ENCODE results near the gene RAB12. TPM values are rescaled to one million over a fixed set of nuclear protein-coding genes. Genes with fewer than 3 reads are reported as not detected.

Gene RAB12
- total and polyA plus RNA-seq, 2 of the 8 experiments (the other 6 are each of a cell fraction or from before 2014, with no cell fraction given): 19.7 to 45.9 TPM

DNA sequence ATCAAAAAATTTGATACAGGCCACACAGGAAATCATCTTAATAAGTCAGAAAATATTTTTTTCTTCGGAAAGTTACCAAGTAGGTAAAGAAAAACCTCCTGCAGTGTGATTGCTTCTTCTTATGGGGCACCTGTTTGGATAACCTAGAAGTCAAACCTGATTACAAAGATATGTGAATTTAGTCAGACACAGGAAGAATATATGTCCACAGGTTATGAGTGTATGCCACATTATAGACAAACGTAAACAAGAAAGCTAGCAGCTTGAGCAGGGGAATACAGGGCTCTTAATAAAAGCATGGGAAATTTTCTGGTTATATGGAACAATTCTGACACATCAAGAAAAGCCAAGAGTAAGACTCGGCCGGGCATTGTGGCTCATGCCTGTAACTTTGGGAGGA lies 60.3 kb downstream of the RAB12 start:
- Histone ChIP-seq H2BK5ac (ENCODE audit: low read depth, low read length) (no peak overlapping the region), H2AFZ (ENCODE audit: low read length) (no peak overlapping the region), H3K14ac (ENCODE audit: insufficient read length) (no peak overlapping the region), H3K4me1 (replicated peaks in 1 of 4; ENCODE audit: control insufficient read depth in 3 of 4, insufficient read depth in 4 of 4, low read length in 3 of 4) (no peaks in the 10 kb centered on the region; a peak in 1 of 7 replicates), H3K79me2 (ENCODE audit: control insufficient read depth in 1 of 2, insufficient read depth in 2 of 2, low read length in 2 of 2) (no peaks in the 10 kb centered on the region), H3K27ac (ENCODE audit: low read depth, low read length) (no peak overlapping the region), H4K8ac (ENCODE audit: extremely low read depth, insufficient read depth, low read length) (no peak overlapping the region), H3K4me2 (ENCODE audit: insufficient read depth in 1 of 2, low read depth in 2 of 2, low read length in 2 of 2) (no peak overlapping the region), H3K56ac (replicated peaks; ENCODE audit: insufficient read length, low read depth, low read length) (no peak overlapping the region), H3K36me3 (ENCODE audit: control insufficient read depth in 2 of 4, insufficient read depth in 4 of 4, low read length in 3 of 4) (no peaks in the 10 kb centered on the region), H4K91ac (replicated peaks; ENCODE audit: insufficient read length, low read length) (no peak overlapping the region), H2BK120ac (replicated peaks; ENCODE audit: low read depth, low read length) (no peak overlapping the region), H2BK15ac (ENCODE audit: low read length) (no peak overlapping the region), H3K18ac (ENCODE audit: extremely low read depth, low read length) (no peak overlapping the region), H3K79me1 (ENCODE audit: low read depth, low read length) (no peaks in the 10 kb centered on the region), H3K9ac (replicated peaks in 1 of 4; ENCODE audit: extremely low read depth in 1 of 4, low read depth in 3 of 4, low read length in 3 of 4) (no peak overlapping the region), H4K5ac (ENCODE audit: insufficient read length, low read depth, low read length) (no peak overlapping the region), H3K4me3 (ENCODE audit: extremely low read depth in 1 of 4, insufficient read depth in 2 of 4, low read depth in 3 of 4, low read length in 4 of 4) (no peak overlapping the region), H2BK20ac (ENCODE audit: low read length) (no peak overlapping the region), H3K23me2 (ENCODE audit: low read depth, low read length) (no peaks in the 10 kb centered on the region), H3K27me3 (replicated peaks in 1 of 4; ENCODE audit: control insufficient read depth in 3 of 4, extremely low read depth in 1 of 4, insufficient read depth in 3 of 4, low read length in 3 of 4) (no peaks in the 10 kb centered on the region), H3K9me3 (ENCODE audit: insufficient read depth in 2 of 2, low read depth in 1 of 2, low read length in 1 of 2) (no peaks in the 10 kb centered on the region), H2AK5ac (ENCODE audit: low read depth, low read length) (no peak overlapping the region; the same call in 1 of the 2 replicates), H4K20me1 (replicated peaks in 1 of 2; ENCODE audit: control insufficient read depth in 1 of 2, insufficient read depth in 2 of 2, low read length in 2 of 2) (no peaks in the 10 kb centered on the region), H3K23ac (ENCODE audit: insufficient read length) (no peak overlapping the region), H3K4ac (replicated peaks; ENCODE audit: insufficient read length, low read depth, low read length) (no peak overlapping the region), H2BK12ac (ENCODE audit: low read depth, low read length) (no peak overlapping the region)
- WGBS, 2 experiments (ENCODE audit: extremely low coverage in 1 of 2, insufficient coverage in 1 of 2, insufficient read length in 1 of 2, insufficient replicate concordance in 2 of 2, low coverage in 1 of 2, low lambda C conversion rate in 2 of 2, missing lambda C conversion rate in 1 of 2): 78% methylated on average over 4 of the region's 4 CpGs; no CpG with 5 or more reads in 1 of the 2 experiments
- no peak for TF ChIP-seq EP300 (IDR thresholded peaks at IDR 0.05; ENCODE audit: borderline replicate concordance in 1 of 2, low read depth in 2 of 2, low read length in 2 of 2)
- TF ChIP-seq CTBP2 (IDR thresholded peaks at IDR 0.05; ENCODE audit: borderline replicate concordance, insufficient read depth, insufficient read length, low read length): no peak
- no peak for TF ChIP-seq CHD2 (IDR thresholded peaks at IDR 0.05; ENCODE audit: low read length)
- no peak for TF ChIP-seq ASH2L (IDR thresholded peaks at IDR 0.05; ENCODE audit: low read length)
- no peak for TF ChIP-seq POLR2AphosphoS5 (IDR thresholded peaks at IDR 0.05; ENCODE audit: low read depth, low read length)
- TF ChIP-seq SIX5 (IDR thresholded peaks at IDR 0.05; ENCODE audit: low read depth, low read length): no peak
- DNase-seq (ENCODE audit: low read depth in 1 of 2, low spot score in 2 of 2) (no peak), FAIRE-seq (no peak)
- CTCF ChIA-PET (ENCODE audit: partially characterized antibody): no interaction called here
- POLR2A ChIA-PET (ENCODE audit: partially characterized antibody): no interaction called here
